HEK293 (cell line): Measurements from ENCODE around the gene RUFY2.
"Not testable (repeated sequence)": the region's sequence is repeated elsewhere in the genome, so short reads cannot be mapped to it uniquely, and the experiment has no call there.

Source experiments
- CTCF ChIA-PET: fragments of 350-600 bp; formaldehyde crosslinking; extraction: SDS; loops from one replicate; lab custom pipeline; 2021; ENCODE audit warnings: antibody characterized with exemption; lab: Yijun Ruan, JAX
- POLR2A ChIA-PET: fragments of 300-600 bp; formaldehyde crosslinking; extraction: SDS; loops from one replicate; lab custom pipeline; 2020; ENCODE audit warnings: antibody characterized with exemption, inconsistent platforms; lab: Yijun Ruan, JAX
- H3K27ac ChIP-seq: fragments of 200-500 bp; sonication (Bioruptor generic); 2 replicates; pipeline ENCODE4 v1.5.1; 2014; ENCODE audit warnings: low read depth, low read length, control low read depth, inconsistent platforms; ENCODE audit errors: extremely low read depth
- H3K36me3 ChIP-seq, 2 experiments: fragments of 200-500 bp in 1 of 2; sonication (Bioruptor generic) in 1 of 2; 1 replicate in 1 of 2; 2 replicates in 1 of 2; pipeline ENCODE4 v1.5.1; 2014 to 2017; ENCODE audit warnings: inconsistent platforms in 2 of 2, low read length in 2 of 2; ENCODE audit not compliant: control insufficient read depth in 2 of 2, insufficient read depth in 1 of 2
- H3K4me1 ChIP-seq: fragments of 200-500 bp; sonication (Bioruptor generic); 2 replicates; pipeline ENCODE4 v1.5.1; 2014; ENCODE audit warnings: mild to moderate bottlenecking, low read length, inconsistent platforms; ENCODE audit not compliant: control insufficient read depth, insufficient read depth
- H3K4me3 ChIP-seq: 2 replicates; pipeline ENCODE4 v1.5.1; 2011; ENCODE audit warnings: low read depth, mild to moderate bottlenecking, control low read depth, low read length, moderate library complexity
- H3K9me3 ChIP-seq: fragments of 200-500 bp; sonication (Bioruptor generic); 2 replicates; pipeline ENCODE4 v1.5.1; 2014; ENCODE audit warnings: low read depth, low read length, inconsistent platforms; ENCODE audit not compliant: control insufficient read depth, insufficient read depth
- GLI4 ChIP-seq: fragments of 450-650 bp; formaldehyde crosslinking; IDR thresholded peaks from 2 replicates; pipeline ENCODE4 v1.5.1; 2016; ENCODE audit warnings: missing biosample characterization, missing genetic modification characterization
- HIC1 ChIP-seq: fragments of 450-650 bp; formaldehyde crosslinking; IDR thresholded peaks from 2 replicates; pipeline ENCODE4 v1.5.1; 2016; ENCODE audit warnings: missing biosample characterization, missing genetic modification characterization
- KLF10 ChIP-seq: fragments of 450-650 bp; IDR thresholded peaks from 2 replicates; pipeline ENCODE4 v1.5.1; 2018; ENCODE audit warnings: missing biosample characterization, mild to moderate bottlenecking, missing genetic modification characterization
- KLF16 ChIP-seq: fragments of 450-650 bp; formaldehyde crosslinking; IDR thresholded peaks from 2 replicates; pipeline ENCODE4 v1.5.1; 2017; ENCODE audit warnings: missing biosample characterization, missing genetic modification characterization
- PRDM6 ChIP-seq: fragments of 450-650 bp; formaldehyde crosslinking; IDR thresholded peaks from 2 replicates; pipeline ENCODE4 v1.5.1; 2017; ENCODE audit warnings: missing biosample characterization, missing genetic modification characterization
- SCRT2 ChIP-seq: fragments of 450-650 bp; formaldehyde crosslinking; IDR thresholded peaks from 2 replicates; pipeline ENCODE4 v1.5.1; 2016; ENCODE audit warnings: missing biosample characterization, missing genetic modification characterization
- SETDB1 ChIP-seq: IDR thresholded peaks from one replicate; pipeline ENCODE4 v1.6.1; 2017; ENCODE audit warnings: mild to moderate bottlenecking, low read length, moderate library complexity, mixed read lengths; ENCODE audit not compliant: insufficient read length
- SP7 ChIP-seq: fragments of 450-650 bp; formaldehyde crosslinking; IDR thresholded peaks from 2 replicates; pipeline ENCODE4 v1.5.1; 2016; ENCODE audit warnings: missing biosample characterization, missing genetic modification characterization
- ZNF114 ChIP-seq: fragments of 450-650 bp; formaldehyde crosslinking; IDR thresholded peaks from 2 replicates; pipeline ENCODE4 v1.5.0; 2017; ENCODE audit warnings: missing biosample characterization, missing genetic modification characterization
- ZNF18 ChIP-seq: fragments of 450-650 bp; formaldehyde crosslinking; IDR thresholded peaks from 2 replicates; pipeline ENCODE4 v1.5.1; 2016; ENCODE audit warnings: missing biosample characterization, missing genetic modification characterization
- ZNF202 ChIP-seq: fragments of 450-650 bp; formaldehyde crosslinking; IDR thresholded peaks from 2 replicates; pipeline ENCODE4 v1.5.1; 2016; ENCODE audit warnings: missing biosample characterization, missing genetic modification characterization, borderline replicate concordance
- ZNF248 ChIP-seq: fragments of 450-650 bp; formaldehyde crosslinking; IDR thresholded peaks from 2 replicates; pipeline ENCODE4 v1.5.1; 2017; ENCODE audit warnings: missing biosample characterization, missing genetic modification characterization
- ZNF394 ChIP-seq: fragments of 450-650 bp; formaldehyde crosslinking; IDR thresholded peaks from 2 replicates; pipeline ENCODE4 v1.5.1; 2016; ENCODE audit warnings: missing biosample characterization, missing genetic modification characterization, mild to moderate bottlenecking, moderate library complexity, borderline replicate concordance
- ZNF48 ChIP-seq: fragments of 450-650 bp; formaldehyde crosslinking; IDR thresholded peaks from 2 replicates; pipeline ENCODE4 v1.5.1; 2016; ENCODE audit warnings: missing biosample characterization, missing genetic modification characterization
- ZNF488 ChIP-seq: fragments of 450-650 bp; formaldehyde crosslinking; IDR thresholded peaks from 2 replicates; pipeline ENCODE4 v1.5.1; 2016; ENCODE audit warnings: missing biosample characterization, missing genetic modification characterization
- ZNF677 ChIP-seq: fragments of 450-650 bp; IDR thresholded peaks from 2 replicates; pipeline ENCODE4 v1.5.0; 2018; ENCODE audit warnings: missing biosample characterization, mild to moderate bottlenecking, missing genetic modification characterization, moderate library complexity
- ZNF704 ChIP-seq: fragments of 450-650 bp; formaldehyde crosslinking; IDR thresholded peaks from 2 replicates; pipeline ENCODE4 v1.5.1; 2016; ENCODE audit warnings: missing biosample characterization, missing genetic modification characterization
- ZNF768 ChIP-seq: fragments of 450-650 bp; formaldehyde crosslinking; IDR thresholded peaks from 2 replicates; pipeline ENCODE4 v1.5.1; 2018; ENCODE audit warnings: missing biosample characterization, mild to moderate bottlenecking, missing genetic modification characterization
- ZNF777 ChIP-seq: fragments of 450-650 bp; formaldehyde crosslinking; IDR thresholded peaks from 2 replicates; pipeline ENCODE4 v1.5.1; 2017; ENCODE audit warnings: missing biosample characterization, missing genetic modification characterization, borderline replicate concordance
- ZNF791 ChIP-seq: fragments of 450-650 bp; formaldehyde crosslinking; IDR thresholded peaks from 2 replicates; pipeline ENCODE4 v1.5.1; 2016; ENCODE audit warnings: missing biosample characterization, missing genetic modification characterization
- ZSCAN30 ChIP-seq: fragments of 450-650 bp; IDR thresholded peaks from 2 replicates; pipeline ENCODE4 v1.5.1; 2018; ENCODE audit warnings: missing biosample characterization, mild to moderate bottlenecking, missing genetic modification characterization, moderate library complexity

RUFY2 gene

GRCh38 chr10:68315582-68315981 lies 91.5 kb downstream of the RUFY2 start:
- POLR2A ChIA-PET, result interaction anchor here (1.3 kb wide), 1 partner anchor 18 kb away, joined by 3 read pairs; the partner anchor contains the start of gene PBLD
- no peaks in the 10 kb centered on the region for H3K4me1 ChIP-seq
- CTCF ChIA-PET, result interaction anchor here (0.8 to 1.7 kb wide), 4 partner anchors 12 to 318 kb away, joined by 3 to 5 read pairs (median 4); no protein-coding TSS in a partner anchor
- no peak overlapping the region for H3K27ac ChIP-seq
- TF ChIP-seq PRDM6 (tag by site-specific recombination) (no peak), ZNF394 (no peak), ZNF768 (tag by site-specific recombination) (no peak), KLF16 (tag by site-specific recombination) (no peak)
- H3K9me3 ChIP-seq, result no peaks in the 10 kb centered on the region
- H3K4me3 ChIP-seq, result no peak overlapping the region
- H3K36me3 ChIP-seq, result no peaks in the 10 kb centered on the region

- H3K4me1 ChIP-seq, H3K9me3 ChIP-seq, H3K36me3 ChIP-seq, H3K4me3 ChIP-seq, H3K27ac ChIP-seq: not testable (repeated sequence)
- CTCF ChIA-PET, result interaction anchor here (0.8 to 1.7 kb wide), 3 partner anchors 11 to 318 kb away, joined by 3 to 5 read pairs (median 3); no protein-coding TSS in a partner anchor
- POLR2A ChIA-PET, result interaction anchor here (1.3 kb wide), 1 partner anchor 18 kb away, joined by 3 read pairs; the partner anchor contains the start of gene PBLD
Observed at GRCh38 chr10:68314930-68315329, 92.1 kb downstream of the RUFY2 start.

- Histone ChIP-seq H3K4me1 (no peaks in the 10 kb centered on the region), H3K9me3 (no peaks in the 10 kb centered on the region), H3K27ac (no peak overlapping the region), H3K4me3 (no peak overlapping the region), H3K36me3 (no peaks in the 10 kb centered on the region)
- ChIA-PET POLR2A (interaction anchor here (0.5 kb wide), 1 partner anchor 1742 kb away, joined by 3 read pairs; no protein-coding TSS in a partner anchor), CTCF (no interaction called here)
- no peak for TF ChIP-seq ZNF791
- no peak for TF ChIP-seq ZSCAN30 (tag by site-specific recombination)
Observed at GRCh38 chr10:68310531-68310930, 96.5 kb downstream of the RUFY2 start.

GRCh38 chr10:68305854-68306253 lies 101.2 kb downstream of the RUFY2 start:
- Histone ChIP-seq H3K4me3 (no peak overlapping the region), H3K9me3 (no peaks in the 10 kb centered on the region), H3K27ac (no peak overlapping the region), H3K36me3 (no peaks in the 10 kb centered on the region), H3K4me1 (no peaks in the 10 kb centered on the region)
- CTCF ChIA-PET, result interaction anchor here (1.0 kb wide), 1 partner anchor 93 kb away, joined by 3 read pairs; no protein-coding TSS in a partner anchor
- POLR2A ChIA-PET, result no interaction called here
- TF ChIP-seq ZNF48 (no peak), SETDB1 (no peak), SCRT2 (tag by site-specific recombination) (no peak), GLI4 (tag by site-specific recombination) (no peak), HIC1 (tag by site-specific recombination) (no peak), ZNF777 (no peak), SP7 (tag by site-specific recombination) (no peak), KLF10 (no peak), ZNF677 (tag by site-specific recombination) (no peak), ZNF488 (tag by site-specific recombination) (no peak), ZNF18 (tag by site-specific recombination) (no peak), ZNF248 (no peak), ZNF114 (tag by site-specific recombination) (no peak), ZNF202 (tag by site-specific recombination) (no peak), ZNF704 (tag by site-specific recombination) (no peak)
